Spleen (tissue), 7 donors: ENCODE measurements around the gene HMGN1.

Experiments
- CTCF ChIP-seq, 11 experiments: fragments of 200-600 bp in 7 of 11; fragments of 450-650 bp in 4 of 11; sonication (generic) in 4 of 11; IDR thresholded peaks in 8 of 11; conservative IDR thresholded peaks in 3 of 11; 1 replicate in 7 of 11; 2 replicates in 4 of 11; pipeline versions ENCODE4 v1.4.0 to v1.8.0; 2016 to 2021; ENCODE audit warnings: antibody characterized with exemption in 11 of 11, inconsistent platforms in 4 of 11, mild to moderate bottlenecking in 1 of 11
- POLR2A ChIP-seq, 3 donors: fragments of 450-650 bp; IDR thresholded peaks; one replicate each; pipeline ENCODE4 v1.5.1; 2017; ENCODE audit warnings: antibody characterized with exemption in 3 of 3, mild to moderate bottlenecking in 1 of 3
- donor health status: DM: no; HTN: no; CAD: no; lungs with moderate emphysema.
- donor health status: DM: no; HTN: no; CAD: no.
- donor health status: DM: no; HTN: no; CAD: no.

GRCh38 chr21:39348355-39349210 is at the start of gene HMGN1:
- TF ChIP-seq POLR2A (IDR thresholded peaks at IDR 0.05): no peak
- TF ChIP-seq CTCF (IDR thresholded peaks at IDR 0.05 in 8 of 11, conservative IDR thresholded peaks at IDR 0.05 in 3 of 11): no peak
